ENCODE data around the gene RBMS1. TPM values are rescaled to one million over a fixed set of nuclear protein-coding genes. Genes with fewer than 3 reads are reported as not detected.

The RBMS1 gene
- total RNA-seq, 1 experiment from 2014 or later, result 61.9 TPM

DNA sequence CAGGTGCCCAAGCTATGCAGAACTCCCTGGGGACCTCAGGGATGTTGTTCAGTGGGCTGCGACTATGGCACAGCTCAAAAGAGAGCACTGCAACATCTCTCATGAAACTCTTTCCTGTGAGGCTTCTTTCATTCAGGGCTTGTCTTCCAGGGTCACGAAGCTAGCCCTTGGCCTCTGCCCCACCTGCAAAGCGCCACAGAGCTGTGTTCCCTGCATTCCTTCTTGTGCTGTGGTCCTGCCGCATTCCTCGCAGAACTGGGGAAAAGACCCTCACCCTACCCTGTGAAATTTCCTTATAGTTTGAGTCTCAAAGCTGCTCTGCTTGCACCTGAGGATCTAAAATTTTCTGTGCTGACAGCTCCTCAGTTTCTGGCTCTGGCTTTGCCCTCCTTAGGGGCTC is 267.2 kb downstream of the RBMS1 start:
- H3K27ac Mint-ChIP-seq (ENCODE audit: unreplicated experiment), result peak overlapping the region; percentile 94
- H3K4me1 Mint-ChIP-seq (ENCODE audit: low read depth, unreplicated experiment), result peaks cover 99% of the 10 kb centered on the region
- DNase-seq, result no peak
- H3K27me3 Mint-ChIP-seq (ENCODE audit: unreplicated experiment), result no peaks in the 10 kb centered on the region
- no peaks in the 10 kb centered on the region for H3K9me3 Mint-ChIP-seq (ENCODE audit: low read depth, unreplicated experiment)
- CTCF ChIA-PET, result interaction anchor here (0.7 to 2.1 kb wide), 6 partner anchors 12 to 44 kb away, joined by 3 to 9 read pairs (median 4); no protein-coding TSS in a partner anchor
- peaks cover 39% of the 10 kb centered on the region for H3K36me3 Mint-ChIP-seq (ENCODE audit: insufficient read depth, unreplicated experiment)
- intact Hi-C loops (cut with micrococcal nuclease; ENCODE audit: unreplicated experiment), result loop anchor here (1.0 to 10.0 kb wide), 3 partner anchors 18 to 168 kb away; no protein-coding TSS in a partner anchor
- H3K4me3 Mint-ChIP-seq (ENCODE audit: low read depth, unreplicated experiment), result no peak overlapping the region
- BruUV-seq (replicated peaks), result no TSS peak
- TF ChIP-seq, protein P1, sequence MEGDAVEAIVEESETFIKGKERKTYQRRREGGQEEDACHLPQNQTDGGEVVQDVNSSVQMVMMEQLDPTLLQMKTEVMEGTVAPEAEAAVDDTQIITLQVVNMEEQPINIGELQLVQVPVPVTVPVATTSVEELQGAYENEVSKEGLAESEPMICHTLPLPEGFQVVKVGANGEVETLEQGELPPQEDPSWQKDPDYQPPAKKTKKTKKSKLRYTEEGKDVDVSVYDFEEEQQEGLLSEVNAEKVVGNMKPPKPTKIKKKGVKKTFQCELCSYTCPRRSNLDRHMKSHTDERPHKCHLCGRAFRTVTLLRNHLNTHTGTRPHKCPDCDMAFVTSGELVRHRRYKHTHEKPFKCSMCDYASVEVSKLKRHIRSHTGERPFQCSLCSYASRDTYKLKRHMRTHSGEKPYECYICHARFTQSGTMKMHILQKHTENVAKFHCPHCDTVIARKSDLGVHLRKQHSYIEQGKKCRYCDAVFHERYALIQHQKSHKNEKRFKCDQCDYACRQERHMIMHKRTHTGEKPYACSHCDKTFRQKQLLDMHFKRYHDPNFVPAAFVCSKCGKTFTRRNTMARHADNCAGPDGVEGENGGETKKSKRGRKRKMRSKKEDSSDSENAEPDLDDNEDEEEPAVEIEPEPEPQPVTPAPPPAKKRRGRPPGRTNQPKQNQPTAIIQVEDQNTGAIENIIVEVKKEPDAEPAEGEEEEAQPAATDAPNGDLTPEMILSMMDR (IDR thresholded peaks at IDR 0.05; ENCODE audit: unreplicated experiment), result no peak

DNA sequence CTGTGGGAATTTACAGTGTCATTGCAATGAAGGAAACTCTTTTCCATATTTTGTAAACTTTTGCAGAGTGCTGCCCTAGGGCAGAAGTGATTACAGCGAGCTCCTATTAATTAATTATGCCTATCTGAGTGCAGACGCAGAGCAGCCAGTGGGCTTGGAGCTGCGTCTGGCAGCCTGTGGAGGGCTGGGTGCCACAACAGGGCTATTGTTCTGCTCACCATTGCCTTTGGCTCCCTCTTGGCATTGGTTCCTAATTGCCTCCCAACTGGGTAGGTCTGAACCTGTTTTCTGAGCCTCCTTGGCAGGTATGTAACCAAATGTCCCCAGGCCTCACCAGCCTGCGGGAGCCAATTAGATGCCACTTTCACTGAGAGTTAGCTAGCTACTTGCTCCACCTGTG is 267.9 kb downstream of the RBMS1 start:
- intact Hi-C loops (cut with micrococcal nuclease; ENCODE audit: unreplicated experiment), result loop anchor here (1.0 to 10.0 kb wide), 3 partner anchors 17 to 169 kb away; no protein-coding TSS in a partner anchor

DNA sequence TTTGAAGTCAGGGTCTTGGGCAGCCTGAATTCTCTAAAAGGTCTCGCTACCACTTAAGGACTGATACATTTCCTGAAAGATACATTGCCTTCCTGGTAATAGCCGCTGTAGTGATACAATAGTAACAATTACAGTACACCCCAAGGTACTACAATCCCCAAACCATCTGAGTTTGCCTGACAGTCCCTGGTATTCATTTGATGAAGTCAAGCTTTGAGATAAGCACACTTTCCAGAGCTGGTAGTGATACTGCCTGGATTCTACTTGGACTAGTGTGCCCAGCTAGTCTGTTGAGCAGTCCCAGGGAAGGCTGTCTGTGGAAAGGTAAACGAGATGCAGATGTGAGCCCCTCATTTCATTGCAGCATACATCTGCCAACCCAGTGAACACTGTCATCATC is 269.1 kb downstream of the RBMS1 start:
- Mint-ChIP-seq H3K27me3 (ENCODE audit: unreplicated experiment) (no peaks in the 10 kb centered on the region), H3K4me3 (ENCODE audit: low read depth, unreplicated experiment) (peak overlapping the region; percentile 17), H3K4me1 (ENCODE audit: low read depth, unreplicated experiment) (peaks cover 99% of the 10 kb centered on the region), H3K27ac (ENCODE audit: unreplicated experiment) (peak overlapping the region; percentile 94), H3K9me3 (ENCODE audit: low read depth, unreplicated experiment) (no peaks in the 10 kb centered on the region), H3K36me3 (ENCODE audit: insufficient read depth, unreplicated experiment) (peaks cover 31% of the 10 kb centered on the region)
- TF ChIP-seq, protein P1 (IDR thresholded peaks at IDR 0.05; ENCODE audit: unreplicated experiment), result no peak
- BruUV-seq (replicated peaks), result no TSS peak
- intact Hi-C loops (cut with micrococcal nuclease; ENCODE audit: unreplicated experiment), result loop anchor here (10.0 kb wide), 1 partner anchor 170 kb away; no protein-coding TSS in a partner anchor
- DNase-seq, result no peak
- CTCF ChIA-PET, result interaction anchor here (0.9 to 1.5 kb wide), 5 partner anchors 10 to 839 kb away, joined by 4 to 6 read pairs (median 4); no protein-coding TSS in a partner anchor

More for the DNA sequence above, 267.9 kb downstream of the RBMS1 start:
- TF ChIP-seq, protein P1 (IDR thresholded peaks at IDR 0.05; ENCODE audit: unreplicated experiment), result no peak
- Mint-ChIP-seq H3K27me3 (ENCODE audit: unreplicated experiment) (no peaks in the 10 kb centered on the region), H3K4me1 (ENCODE audit: low read depth, unreplicated experiment) (peaks cover 99% of the 10 kb centered on the region), H3K27ac (ENCODE audit: unreplicated experiment) (peak overlapping the region; percentile 94), H3K36me3 (ENCODE audit: insufficient read depth, unreplicated experiment) (peaks cover 39% of the 10 kb centered on the region), H3K9me3 (ENCODE audit: low read depth, unreplicated experiment) (no peaks in the 10 kb centered on the region), H3K4me3 (ENCODE audit: low read depth, unreplicated experiment) (no peak overlapping the region)
- peak; percentile 82 for DNase-seq
- BruUV-seq (replicated peaks), result no TSS peak
- CTCF ChIA-PET, result interaction anchor here (0.7 to 2.1 kb wide), 5 partner anchors 12 to 45 kb away, joined by 3 to 9 read pairs (median 4); no protein-coding TSS in a partner anchor

DNA sequence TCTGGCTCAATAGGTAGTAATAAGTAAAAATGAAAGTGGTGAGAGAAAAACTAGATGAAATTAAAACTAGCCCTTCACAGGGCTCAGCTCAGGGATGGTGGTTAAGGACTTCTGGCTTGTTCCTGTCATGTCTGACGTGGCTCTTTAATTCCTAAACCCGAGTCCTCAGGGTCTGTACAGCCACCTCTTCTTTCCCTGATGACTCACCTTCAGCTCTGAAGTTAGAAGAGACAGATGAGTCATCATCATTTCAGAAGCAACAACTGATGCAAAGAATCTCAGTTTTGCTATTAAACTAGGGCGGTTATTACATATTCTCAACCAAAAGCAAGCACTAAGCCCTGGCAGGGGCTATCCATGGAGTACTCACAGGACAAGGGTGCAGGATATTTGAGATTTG is 269.5 kb downstream of the RBMS1 start:
- BruUV-seq (replicated peaks), result no TSS peak
- intact Hi-C loops (cut with micrococcal nuclease; ENCODE audit: unreplicated experiment), result loop anchor here (10.0 kb wide), 1 partner anchor 171 kb away; no protein-coding TSS in a partner anchor
- H3K4me1 Mint-ChIP-seq (ENCODE audit: low read depth, unreplicated experiment), result peaks cover 99% of the 10 kb centered on the region
- peak overlapping the region; percentile 94 for H3K27ac Mint-ChIP-seq (ENCODE audit: unreplicated experiment)
- CTCF ChIA-PET, result interaction anchor here (0.7 to 1.5 kb wide), 6 partner anchors 10 to 840 kb away, joined by 3 to 6 read pairs (median 4); partner anchors contain the start of gene ITGB6
- TF ChIP-seq, protein P1 (IDR thresholded peaks at IDR 0.05; ENCODE audit: unreplicated experiment), result no peak
- peak; percentile 59 for DNase-seq
- peaks cover 29% of the 10 kb centered on the region for H3K36me3 Mint-ChIP-seq (ENCODE audit: insufficient read depth, unreplicated experiment)
- no peaks in the 10 kb centered on the region for H3K9me3 Mint-ChIP-seq (ENCODE audit: low read depth, unreplicated experiment)
- H3K27me3 Mint-ChIP-seq (ENCODE audit: unreplicated experiment), result no peaks in the 10 kb centered on the region
- H3K4me3 Mint-ChIP-seq (ENCODE audit: low read depth, unreplicated experiment), result peak overlapping the region; percentile 17

Data from Calu3 (cell line).